Right cardiac atrium (tissue), 5 donors: Measurements from ENCODE around the gene COBL. TPM values are rescaled to one million over a fixed set of nuclear protein-coding genes. Genes with fewer than 3 reads are reported as not detected.

Experiments used
- ATAC-seq, 2 donors: fragments of 200-7000 bp; cut with Tn5 transposase; one replicate each; pipeline versions ENCODE4 v1.8.0 to v1.9.1; 2020; ENCODE audit warnings: moderate library complexity in 2 of 2, mild to moderate bottlenecking in 1 of 2
- DNase-seq, 3 donors: peaks; one replicate each; pipeline ENCODE4 v3.0.0-alpha.2; 2020
- H3K27ac ChIP-seq: one replicate; pipeline ENCODE4 v1.5.1; 2013; ENCODE audit warnings: mild to moderate bottlenecking, low read length, control low read depth, moderate library complexity
- H3K27me3 ChIP-seq: one replicate; pipeline ENCODE4 v1.6.1; 2013; ENCODE audit not compliant: control insufficient read depth, insufficient read depth
- H3K4me1 ChIP-seq: one replicate; pipeline ENCODE4 v1.6.1; 2013; ENCODE audit warnings: low read length; ENCODE audit not compliant: control insufficient read depth, insufficient read depth
- H3K4me3 ChIP-seq: one replicate; pipeline ENCODE4 v1.5.1; 2013; ENCODE audit warnings: low read length, control low read depth
- H3K9me3 ChIP-seq: one replicate; pipeline ENCODE4 v1.6.1; 2013; ENCODE audit warnings: low read length; ENCODE audit not compliant: control insufficient read depth
- WGBS: extraction: QIAGEN DNeasy Blood & Tissue Kit; methylation state at CpG from one replicate; pipeline ENCODE4 v1.1.7; 2013; 5-methylcytosine and 5-hydroxymethylcytosine counted together
- intact Hi-C, 4 donors: fragments of 100-400 bp; cut with DNase I; formaldehyde crosslinking; loops; one replicate each; pipeline versions ENCODE4 v1.11.0 to v1.14.0; 2022 to 2023
- long read RNA-seq, 4 donors: library from polyadenylated mRNA; unstranded; transcript quantifications; one replicate each; pipeline ENCODE4 v2.0.0, GENCODE V29; 2020 to 2021
- polyA plus RNA-seq: library from polyadenylated mRNA; stranded (reverse); fragments of 200-250 nt; gene quantifications from one replicate; pipeline ENCODE4 v1.2.3, GENCODE V29; 2013
- total RNA-seq, 4 donors: library from RNA; stranded (reverse); fragmentation: NEBNext Ultra II Directional; extraction: Animal tissue kit (Norgen Biotek cat#: 25700); gene quantifications; one replicate each; pipeline ENCODE4 v1.2.1, GENCODE V29; 2021
- donor health status: healthy with polysubstance abuse.
- donor health status: DM: no; HTN: yes; CAD: no.
- donor health status: DM: no; HTN: no; CAD: no.
- donor health status: DM: no; HTN: yes; CAD: no; lungs with severe emphysema.
- donor health status: DM: yes; HTN: yes; CAD: no.

COBL gene
- 10 to 100 TPM; 45.9 to 56.5 (median 54.7) TPM for total RNA-seq
- polyA plus RNA-seq, result 27.0 TPM
- long read RNA-seq, donor 1, transcript COBL-205 (8 exons, 3,785 nt), result major isoform, 89 of 185 reads
- long read RNA-seq, donor 1, transcript COBL-210 (9 exons, 1,941 nt), result minor isoform, 55 of 185 reads
- long read RNA-seq, donor 1, partial matches to known transcripts, result 16 of 185 reads
- long read RNA-seq, donor 1, other reads (novel, unspliced or antisense), result 25 of 185 reads
- long read RNA-seq, donor 2, transcript COBL-205 (8 exons, 3,785 nt), result major isoform, 35 of 83 reads
- long read RNA-seq, donor 2, transcript COBL-210 (9 exons, 1,941 nt), result minor isoform, 26 of 83 reads
- long read RNA-seq, donor 2, partial matches to known transcripts, result 5 of 83 reads
- long read RNA-seq, donor 2, other reads (novel, unspliced or antisense), result 14 of 83 reads
- long read RNA-seq, donor 3, transcript COBL-210 (9 exons, 1,941 nt), result minor isoform, 38 of 166 reads
- long read RNA-seq, donor 3, transcript COBL-205 (8 exons, 3,785 nt), result major isoform, 81 of 166 reads
- long read RNA-seq, donor 3, partial matches to known transcripts, result 23 of 166 reads
- long read RNA-seq, donor 3, other reads (novel, unspliced or antisense), result 24 of 166 reads
- long read RNA-seq, donor 4, transcript COBL-210 (9 exons, 1,941 nt), result minor isoform, 38 of 120 reads
- long read RNA-seq, donor 4, transcript COBL-205 (8 exons, 3,785 nt), result major isoform, 48 of 120 reads
- long read RNA-seq, donor 4, partial matches to known transcripts, result 11 of 120 reads
- long read RNA-seq, donor 4, other reads (novel, unspliced or antisense), result 23 of 120 reads

GRCh38 chr7:51316666-51317581, at the start of gene COBL:
TSS of gene COBL (minus strand) at chr7:51316809. CDS start at chr7:51316633, 176 bp downstream.
- intact Hi-C loops, result no loop called here
- ATAC-seq (peak; percentile 43 to 51), DNase-seq (peak; percentile 24 to 65 (median 56))
- Histone ChIP-seq H3K27ac (peak within 1 kb of the TSS; percentile 15), H3K4me3 (peak within 1 kb of the TSS; percentile 25), H3K27me3 (no peaks in the 10 kb centered on the region), H3K4me1 (peaks cover 4% of the 10 kb centered on the region), H3K9me3 (no peaks in the 10 kb centered on the region)
- 6% methylated on average over 94 of the region's 94 CpGs for WGBS

GRCh38 chr7:51366172-51366728, 49.6 kb upstream of the COBL start:
- Histone ChIP-seq H3K4me1 (no peaks in the 10 kb centered on the region), H3K27me3 (no peaks in the 10 kb centered on the region), H3K27ac (no peak overlapping the region), H3K9me3 (no peaks in the 10 kb centered on the region), H3K4me3 (no peak overlapping the region)
- ATAC-seq (no peak), DNase-seq (no peak)
- intact Hi-C loops, result loop anchor here (2.0 to 10.0 kb wide), 6 partner anchors 114 to 1271 kb away; partner anchors contain the start of gene ZPBP (in 1 of the 4)
- 78% methylated on average over 7 of the region's 7 CpGs for WGBS

- H3K27ac ChIP-seq, result no peak overlapping the region
- 70% methylated on average over 6 of the region's 6 CpGs for whole genome bisulfite sequencing
These were observed 41.2 kb upstream of the COBL start for GRCh38 chr7:51357821-51358220.

GRCh38 chr7:51356849-51357516, 40.4 kb upstream of the COBL start:
- peak; percentile 31 to 54 for ATAC-seq
- intact Hi-C loops, result loop anchor here in 1 of 4 donors (10.0 kb wide), 1 partner anchor 62 kb away; no protein-coding TSS in a partner anchor

More at GRCh38 chr7:51357821-51358220, 41.2 kb upstream of the COBL start:
- Histone ChIP-seq H3K4me3 (no peak overlapping the region), H3K27me3 (no peaks in the 10 kb centered on the region), H3K9me3 (no peaks in the 10 kb centered on the region), H3K4me1 (no peaks in the 10 kb centered on the region)
- intact Hi-C loops, result loop anchor here in 1 of 4 donors (10.0 kb wide), 1 partner anchor 63 kb away; no protein-coding TSS in a partner anchor
- DNase-seq, result no peak
- no peak for ATAC-seq

GRCh38 chr7:51354897-51355296, 38.3 kb upstream of the COBL start:
- Histone ChIP-seq H3K4me3 (no peak overlapping the region), H3K9me3 (no peaks in the 10 kb centered on the region), H3K4me1 (peaks cover 2% of the 10 kb centered on the region), H3K27ac (no peak overlapping the region), H3K27me3 (no peaks in the 10 kb centered on the region)
- intact Hi-C loops, result loop anchor here in 1 of 4 donors (10.0 kb wide), 1 partner anchor 60 kb away; no protein-coding TSS in a partner anchor
- 83% methylated on average over 5 of the region's 5 CpGs for WGBS
- DNase-seq (no peak), ATAC-seq (no peak)

More at GRCh38 chr7:51356849-51357516, 40.4 kb upstream of the COBL start:
- 65% methylated on average over 12 of the region's 12 CpGs for WGBS
- no peaks in the 10 kb centered on the region for H3K9me3 ChIP-seq
- peak overlapping the region; percentile 36 for H3K27ac ChIP-seq
- H3K4me1 ChIP-seq, result no peaks in the 10 kb centered on the region
- no peak overlapping the region for H3K4me3 ChIP-seq
- DNase-seq, result no peak
- H3K27me3 ChIP-seq, result no peaks in the 10 kb centered on the region

- H3K27ac ChIP-seq, result no peak overlapping the region
- no peaks in the 10 kb centered on the region for H3K27me3 ChIP-seq
- peaks cover 2% of the 10 kb centered on the region for H3K4me1 ChIP-seq
- no peak overlapping the region for H3K4me3 ChIP-seq
- 92% methylated on average over 2 of the region's 2 CpGs for WGBS
- intact Hi-C loops, result loop anchor here in 1 of 4 donors (10.0 kb wide), 1 partner anchor 60 kb away; no protein-coding TSS in a partner anchor
- DNase-seq, result no peak
- no peaks in the 10 kb centered on the region for H3K9me3 ChIP-seq
- no peak for ATAC-seq
These were observed 37.8 kb upstream of the COBL start for GRCh38 chr7:51354434-51354833.

- peak overlapping the region; percentile 72 for H3K27ac ChIP-seq
- 42% methylated on average over 10 of the region's 10 CpGs for WGBS
- H3K4me3 ChIP-seq, result no peak overlapping the region
- H3K4me1 ChIP-seq, result peaks cover 2% of the 10 kb centered on the region
- intact Hi-C loops, result loop anchor here in 1 of 4 donors (10.0 kb wide), 1 partner anchor 58 kb away; no protein-coding TSS in a partner anchor
- H3K9me3 ChIP-seq, result no peaks in the 10 kb centered on the region
- no peaks in the 10 kb centered on the region for H3K27me3 ChIP-seq
- ATAC-seq, result peak; percentile 66 to 78
- DNase-seq, result no peak
These were observed 35.8 kb upstream of the COBL start for GRCh38 chr7:51352174-51353100.

- 71% methylated on average over 5 of the region's 5 CpGs for WGBS
- no peak for ATAC-seq
- intact Hi-C loops, result loop anchor here in 1 of 4 donors (10.0 kb wide), 1 partner anchor 57 kb away; no protein-coding TSS in a partner anchor
These were observed 35.1 kb upstream of the COBL start for GRCh38 chr7:51351661-51352060.

GRCh38 chr7:51350546-51350896, 33.9 kb upstream of the COBL start:
- peaks cover 6% of the 10 kb centered on the region for H3K4me1 ChIP-seq
- no peak overlapping the region for H3K27ac ChIP-seq
- H3K9me3 ChIP-seq, result no peaks in the 10 kb centered on the region
- H3K27me3 ChIP-seq, result no peaks in the 10 kb centered on the region
- H3K4me3 ChIP-seq, result no peak overlapping the region
- intact Hi-C loops, result loop anchor here in 1 of 4 donors (10.0 kb wide), 1 partner anchor 56 kb away; no protein-coding TSS in a partner anchor
- DNase-seq, result no peak
- no peak for ATAC-seq
- 32% methylated on average over 1 of the region's 1 CpG for WGBS

More at GRCh38 chr7:51351661-51352060, 35.1 kb upstream of the COBL start:
- no peaks in the 10 kb centered on the region for H3K27me3 ChIP-seq
- no peaks in the 10 kb centered on the region for H3K9me3 ChIP-seq
- no peak overlapping the region for H3K27ac ChIP-seq
- H3K4me3 ChIP-seq, result no peak overlapping the region
- peaks cover 2% of the 10 kb centered on the region for H3K4me1 ChIP-seq
- no peak for DNase-seq
